ENCODE measurements around the gene CBARP. TPM values are rescaled to one million over a fixed set of nuclear protein-coding genes. Genes with fewer than 3 reads are reported as not detected.

CBARP gene
- total RNA-seq, 6 donors from 2014 or later, result 0.30 to 1.8 (median 1.0) TPM; not detected in 2

DNA sequence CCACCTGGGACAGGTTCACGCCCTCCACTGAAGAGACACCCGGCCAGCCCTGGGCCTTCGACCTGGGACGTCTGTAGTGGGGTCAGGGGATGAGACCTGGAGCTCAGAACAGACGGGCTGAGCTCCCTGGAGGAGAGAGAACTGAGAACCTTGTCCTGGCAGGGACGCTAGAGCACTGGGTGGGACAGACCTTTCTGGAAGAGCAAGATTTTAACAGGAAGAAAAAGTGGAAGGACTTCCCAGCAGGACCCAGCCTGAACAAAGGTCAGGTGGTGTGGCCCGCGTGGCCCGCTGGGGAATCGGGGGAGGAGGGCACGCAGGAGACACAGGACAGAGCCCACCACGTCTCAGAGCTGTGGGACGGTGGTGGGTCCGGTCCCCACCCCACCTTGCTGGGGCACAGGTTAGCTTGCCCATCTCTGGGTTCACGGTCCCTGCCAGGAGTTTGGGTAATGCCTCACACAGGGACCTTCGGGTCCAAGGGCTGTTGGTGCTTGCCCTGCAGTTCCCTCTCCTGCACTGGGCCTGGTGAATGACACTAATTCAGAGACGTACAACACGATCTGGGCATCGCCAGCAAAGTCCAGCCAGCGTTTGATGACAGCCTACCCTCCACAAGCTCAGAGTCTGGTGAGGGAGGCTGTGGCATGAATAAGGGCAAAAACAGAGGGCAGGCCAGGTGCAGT lies 46.6 kb upstream of the CBARP start:
- H3K27ac ChIP-seq, result no peak overlapping the region
- H3K27me3 ChIP-seq, result peaks cover 0 to 50% (median 22%) of the 10 kb centered on the region in 4 donors
- no peak overlapping the region for H3K4me3 ChIP-seq
- 63% methylated on average over 17 to 20 of the region's 20 CpGs for WGBS, 2 donors
- H3K36me3 ChIP-seq, result peaks cover 0 to 2% (median under 1%) of the 10 kb centered on the region in 4 donors
- H3K9me3 ChIP-seq, result no peaks in the 10 kb centered on the region
- ATAC-seq (ENCODE audit: low FRiP score in 2 of 2), result no peak
- peak in 1 of 2 donors; percentile 58 for DNase-seq
- H3K4me1 ChIP-seq, result peaks cover 5 to 27% (median 14%) of the 10 kb centered on the region in 4 donors
- TF ChIP-seq POLR2A (IDR thresholded peaks at IDR 0.05) (no peak), POLR2AphosphoS5 (IDR thresholded peaks at IDR 0.05) (no peak), CTCF (IDR thresholded peaks at IDR 0.05) (no peak), EP300 (IDR thresholded peaks at IDR 0.05) (no peak)

- Histone ChIP-seq H3K27me3 (peaks cover 0 to 49% (median 22%) of the 10 kb centered on the region in 4 donors), H3K36me3 (peaks cover 4 to 7% (median 6%) of the 10 kb centered on the region in 4 donors), H3K4me1 (peaks cover 5 to 27% (median 14%) of the 10 kb centered on the region in 4 donors), H3K4me3 (no peak overlapping the region), H3K9me3 (no peaks in the 10 kb centered on the region), H3K27ac (no peak overlapping the region)
- TF ChIP-seq POLR2A (IDR thresholded peaks at IDR 0.05), result no peak
- ATAC-seq (ENCODE audit: low FRiP score in 2 of 2) (no peak), DNase-seq (no peak)
- 70 to 90% methylated on average over 5 to 6 of the region's 12 CpGs for WGBS, 2 donors
These were observed 46.1 kb upstream of the CBARP start for GRCh38 chr19:1283917-1284292.

GRCh38 chr19:1283207-1283916 lies 45.6 kb upstream of the CBARP start:
- peaks cover 5 to 11% (median 9%) of the 10 kb centered on the region in 4 donors for H3K36me3 ChIP-seq
- ATAC-seq (ENCODE audit: low FRiP score in 2 of 2) (no peak), DNase-seq (peak in 1 of 2 donors; percentile 72)
- H3K27me3 ChIP-seq, result peaks cover 0 to 49% (median 22%) of the 10 kb centered on the region in 4 donors
- H3K27ac ChIP-seq, result no peak overlapping the region
- no peak overlapping the region for H3K4me3 ChIP-seq
- peaks cover 5 to 27% (median 14%) of the 10 kb centered on the region in 4 donors for H3K4me1 ChIP-seq
- WGBS, 2 donors, result 67 to 69% methylated on average over 14 to 25 of the region's 29 CpGs
- TF ChIP-seq EP300 (IDR thresholded peaks at IDR 0.05), result no peak
- no peak for TF ChIP-seq POLR2A (IDR thresholded peaks at IDR 0.05)
- no peak for TF ChIP-seq CTCF (IDR thresholded peaks at IDR 0.05)
- no peak for TF ChIP-seq POLR2AphosphoS5 (IDR thresholded peaks at IDR 0.05)
- H3K9me3 ChIP-seq, result no peaks in the 10 kb centered on the region

DNA sequence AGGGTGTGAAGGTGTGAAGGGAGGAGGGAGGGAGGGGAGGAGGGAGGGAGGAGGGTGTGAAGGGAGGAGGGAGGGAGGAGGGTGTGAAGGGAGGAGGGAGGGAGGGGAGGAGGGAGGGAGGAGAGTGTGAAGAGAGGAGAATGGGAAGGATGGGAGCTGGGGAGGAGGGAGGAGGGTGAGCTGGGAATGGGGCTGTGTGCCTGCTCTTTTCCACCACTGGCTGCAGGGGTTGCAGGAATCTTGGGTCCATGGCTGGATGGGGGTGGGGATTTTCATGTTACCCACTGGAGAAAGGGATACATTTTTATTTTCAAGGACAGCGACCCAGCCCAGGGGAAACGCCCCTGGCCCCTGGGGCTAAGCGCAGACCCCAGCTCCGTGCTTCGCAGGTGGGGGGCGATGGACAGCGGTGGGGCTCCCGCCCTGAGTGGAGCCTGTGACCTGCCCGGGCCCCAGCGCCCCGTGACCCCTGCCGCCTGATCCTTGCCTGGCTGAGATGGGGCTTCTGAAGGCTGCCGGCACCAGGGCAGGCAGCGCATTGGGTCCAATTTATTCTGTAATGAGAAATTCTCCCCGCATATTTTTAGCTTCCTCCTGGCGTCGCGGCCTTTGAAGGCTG lies 44.9 kb upstream of the CBARP start:
- Histone ChIP-seq H3K36me3 (peaks cover 5 to 14% (median 9%) of the 10 kb centered on the region in 4 donors), H3K27ac (no peak overlapping the region), H3K4me1 (peaks cover 3 to 22% (median 12%) of the 10 kb centered on the region in 4 donors), H3K27me3 (peaks cover 0 to 44% (median 19%) of the 10 kb centered on the region in 4 donors), H3K4me3 (no peak overlapping the region), H3K9me3 (no peaks in the 10 kb centered on the region)
- WGBS, 2 donors, result 77 to 80% methylated on average over 10 to 18 of the region's 18 CpGs
- DNase-seq (peak in 1 of 2 donors; percentile 68), ATAC-seq (ENCODE audit: low FRiP score in 2 of 2) (no peak)
- TF ChIP-seq POLR2A (IDR thresholded peaks at IDR 0.05) (no peak), CTCF (IDR thresholded peaks at IDR 0.05) (no peak), EP300 (IDR thresholded peaks at IDR 0.05) (no peak), POLR2AphosphoS5 (IDR thresholded peaks at IDR 0.05) (no peak)

Measured in upper lobe of left lung (tissue), 6 donors.